NCI-H774 (cell line): Measurements from ENCODE around the gene TMEM79.
A peak's percentile ranks its signal among the peaks of the same experiment; 100 is the strongest.
"Not testable (repeated sequence)": the region's sequence is repeated elsewhere in the genome, so short reads cannot be mapped to it uniquely, and the experiment has no call there.

ENCODE experiments used
- DNase-seq: peaks from one replicate; lab custom pipeline; 2025; lab: John Stamatoyannopoulos, UW

TMEM79 gene

DNA sequence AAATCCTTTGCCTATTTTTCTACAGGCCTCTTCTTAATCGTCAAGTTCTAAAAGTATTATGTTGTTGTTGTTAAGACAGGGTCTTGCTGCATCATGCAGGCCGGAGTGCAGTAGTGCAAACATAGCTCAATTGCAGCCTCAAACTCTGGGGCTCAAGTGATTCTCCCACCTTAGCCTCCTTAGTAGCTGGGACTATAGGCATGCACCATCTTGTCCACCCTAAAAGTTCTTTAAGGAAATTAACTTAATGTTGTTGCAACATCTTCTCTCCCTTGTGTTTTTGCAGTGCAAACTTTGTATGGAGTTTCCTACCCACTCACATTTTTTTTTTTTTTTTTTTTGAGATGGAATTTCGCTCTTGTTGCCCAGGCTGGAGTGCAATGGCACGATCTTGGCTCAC is 19.1 kb downstream of the TMEM79 start:
- DNase-seq: no peak

DNA sequence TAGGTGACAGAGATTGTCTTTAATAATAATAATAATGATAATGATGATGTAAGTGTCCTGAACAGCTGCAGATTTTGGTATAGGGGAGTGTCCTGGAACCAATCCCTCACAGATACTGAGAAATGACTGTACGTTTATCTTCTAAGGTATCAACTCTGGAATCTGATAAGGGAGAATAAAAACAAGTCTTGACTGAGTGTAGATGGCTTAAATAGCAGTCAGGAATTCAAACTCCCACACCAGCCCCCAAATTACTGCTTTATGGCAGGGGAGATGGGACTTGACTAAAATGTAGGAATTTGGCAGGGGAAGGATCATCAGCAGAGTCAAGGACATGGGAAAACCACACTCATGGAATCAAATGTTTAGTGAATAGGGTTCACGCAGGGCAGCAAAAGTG is 21.1 kb downstream of the TMEM79 start:
- no peak for DNase-seq

DNA sequence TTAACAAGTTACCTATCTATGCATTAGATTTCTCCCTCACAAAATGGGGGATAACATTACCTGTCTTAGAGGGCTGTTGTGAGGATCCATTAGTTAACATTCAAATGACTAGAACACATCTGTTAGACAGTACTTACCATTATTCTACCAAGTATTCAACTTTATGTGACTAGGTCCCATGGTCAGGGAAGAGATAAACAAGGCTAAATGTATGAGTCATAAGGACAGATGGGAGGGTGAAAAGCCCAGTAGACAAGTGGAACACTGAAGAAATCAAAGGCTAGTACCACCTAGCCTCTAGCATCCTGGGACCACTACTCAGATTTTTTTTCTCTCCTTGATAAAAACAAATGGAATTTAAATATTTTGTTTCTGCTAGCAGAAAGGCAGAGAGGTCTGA is 24.0 kb downstream of the TMEM79 start:
- no peak for DNase-seq

DNA sequence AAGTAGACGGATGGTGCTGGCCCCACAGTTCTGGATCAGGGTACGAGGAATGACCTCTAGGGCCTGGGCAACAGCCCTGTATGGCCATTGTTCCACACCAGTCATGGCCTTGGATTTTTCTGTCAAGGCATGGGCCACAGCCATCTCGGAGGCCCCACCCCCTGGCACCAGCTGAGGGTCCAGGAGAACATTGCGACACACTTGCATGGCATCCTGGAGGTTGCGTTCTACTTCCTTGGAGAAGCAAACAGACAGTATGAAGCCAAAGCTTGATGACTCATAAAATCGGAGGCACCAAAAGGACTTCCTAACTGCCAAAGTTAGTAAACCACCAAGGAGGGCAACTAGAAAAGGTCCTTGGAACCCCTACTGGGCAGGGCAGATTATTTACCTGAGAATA is 26.8 kb downstream of the TMEM79 start:
- no peak for DNase-seq

DNA sequence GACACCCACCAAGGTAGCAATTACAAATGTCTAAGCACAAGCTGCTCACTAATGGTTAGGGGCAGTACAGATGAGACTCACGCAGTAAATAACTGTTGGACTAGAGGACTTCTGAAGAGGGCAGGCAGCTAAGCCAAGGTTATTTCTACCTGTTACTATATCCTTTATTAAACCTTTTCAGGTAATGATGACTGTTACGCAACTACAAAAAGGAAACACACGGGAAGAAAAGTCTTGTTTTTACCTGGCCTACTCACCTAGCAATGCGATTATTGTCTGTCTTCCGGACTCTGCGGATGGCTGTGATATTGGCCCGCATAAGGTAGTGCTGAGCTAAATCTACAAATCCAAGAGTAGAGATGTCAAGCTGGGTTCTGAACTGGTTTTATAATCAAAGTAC is 32.8 kb downstream of the TMEM79 start:
- no peak for DNase-seq

DNA sequence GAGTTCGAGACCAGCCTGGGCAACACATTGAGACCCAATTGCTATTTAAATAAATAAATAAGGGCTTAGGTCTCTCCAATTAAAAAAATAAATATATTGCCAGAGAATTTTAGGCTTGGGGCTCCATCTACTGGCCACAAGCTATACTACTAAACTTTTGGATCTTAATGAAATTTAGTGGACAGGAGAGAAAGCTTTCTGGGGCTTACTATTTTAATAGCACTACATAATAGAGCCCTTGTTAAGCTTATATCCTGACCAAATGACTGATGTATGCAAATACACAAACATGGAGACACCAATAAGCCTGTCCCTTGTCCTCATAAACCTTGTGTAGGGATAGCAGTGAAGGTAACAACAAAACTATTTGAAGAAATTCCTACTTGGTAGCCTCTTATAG is 35.5 kb downstream of the TMEM79 start:
- DNase-seq: no peak

DNA sequence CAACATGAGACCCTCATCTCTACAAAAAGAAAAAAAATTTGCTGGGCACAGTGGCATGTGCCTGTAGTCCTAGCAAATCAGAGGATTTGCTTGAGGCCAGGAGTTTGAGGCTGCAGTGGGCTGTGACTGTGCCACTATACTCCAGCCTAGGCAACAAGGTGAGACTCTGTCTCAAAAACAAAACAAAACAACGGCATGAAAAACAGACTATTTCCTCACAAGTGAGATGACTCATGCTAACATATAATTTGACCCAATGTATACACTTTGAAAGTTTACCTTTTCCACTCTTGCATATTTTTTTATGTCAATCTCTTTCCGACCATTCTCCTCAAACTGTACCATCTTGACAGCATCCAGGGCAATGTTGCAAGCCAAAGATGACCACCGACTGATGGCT is 36.4 kb downstream of the TMEM79 start:
- no peak for DNase-seq

DNA sequence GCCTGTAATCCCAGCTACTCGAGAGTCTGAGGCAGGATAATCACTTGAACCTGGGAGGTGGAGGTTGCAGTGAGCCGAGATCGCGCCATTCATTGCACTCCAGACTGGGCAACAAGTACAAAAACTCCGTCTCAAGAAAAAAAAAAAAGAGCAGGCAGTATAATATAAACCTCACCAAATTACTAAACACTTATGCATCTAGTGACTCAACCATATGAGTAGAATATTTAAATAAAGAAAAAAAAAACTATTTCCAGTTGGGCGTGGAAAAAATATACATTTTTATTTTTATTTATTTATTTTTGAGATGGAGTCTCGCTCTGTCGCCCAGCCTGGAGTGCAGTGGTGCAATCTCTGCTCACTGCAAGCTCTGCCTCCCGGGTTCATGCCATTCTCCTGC is 39.1 kb downstream of the TMEM79 start:
- DNase-seq: not testable (repeated sequence)

DNA sequence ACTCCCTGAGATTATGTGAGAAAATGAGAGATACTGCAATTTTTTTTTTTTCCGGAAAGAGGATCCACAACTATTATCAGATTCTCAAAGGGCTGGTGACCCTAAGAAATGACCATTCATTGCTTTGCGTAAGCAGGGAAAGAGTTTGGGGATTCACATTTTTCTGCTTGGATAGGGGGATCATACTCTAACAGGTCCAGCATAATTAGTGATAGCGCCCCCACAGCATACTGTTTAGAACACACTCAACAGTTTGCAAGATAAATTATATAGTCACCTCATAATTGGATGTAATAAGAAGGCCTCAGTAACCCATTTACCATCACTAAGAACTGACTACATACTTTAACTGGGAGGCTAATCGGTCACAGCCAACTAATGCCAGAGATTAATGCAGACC is 52.1 kb downstream of the TMEM79 start:
- no peak for DNase-seq

DNA sequence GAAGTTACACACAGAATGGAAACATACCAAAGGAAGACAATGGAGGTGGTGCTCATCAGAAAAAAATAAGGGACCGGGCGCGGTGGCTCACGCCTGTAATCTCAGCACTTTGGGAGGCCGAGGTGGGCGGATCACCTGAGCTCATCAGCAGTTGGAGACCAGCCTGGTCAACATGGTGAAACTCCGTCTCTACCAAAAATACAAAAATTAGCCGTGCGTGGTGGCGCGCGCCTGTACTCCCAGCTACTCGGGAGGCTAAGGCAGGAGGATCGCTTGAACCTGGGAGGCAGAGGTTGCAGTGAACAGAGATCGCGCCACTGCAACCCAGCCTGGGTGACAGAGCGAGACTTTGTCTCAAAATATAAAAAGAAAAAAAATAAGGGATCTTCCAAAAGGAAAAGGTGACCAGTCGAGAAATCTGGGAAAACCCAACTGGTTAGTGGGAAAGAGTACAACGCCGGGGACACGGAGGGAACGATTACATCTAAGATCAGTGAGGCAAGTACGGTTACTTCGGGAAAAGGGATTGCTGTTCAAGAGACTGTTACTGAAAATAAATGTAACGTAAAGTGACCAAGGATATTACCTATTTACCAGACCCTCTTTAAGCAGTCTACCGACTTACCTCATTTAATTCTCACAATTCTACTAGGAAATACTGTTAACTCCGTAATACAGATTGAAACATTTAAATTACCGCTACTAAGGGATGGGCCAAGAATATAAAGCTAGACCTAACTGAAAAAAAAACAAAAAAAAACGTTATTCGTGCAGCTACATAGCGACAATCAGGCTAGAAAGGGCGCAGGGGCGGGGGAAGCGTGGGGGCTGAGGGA is 53.1 kb downstream of the TMEM79 start:
- no peak for DNase-seq

DNA sequence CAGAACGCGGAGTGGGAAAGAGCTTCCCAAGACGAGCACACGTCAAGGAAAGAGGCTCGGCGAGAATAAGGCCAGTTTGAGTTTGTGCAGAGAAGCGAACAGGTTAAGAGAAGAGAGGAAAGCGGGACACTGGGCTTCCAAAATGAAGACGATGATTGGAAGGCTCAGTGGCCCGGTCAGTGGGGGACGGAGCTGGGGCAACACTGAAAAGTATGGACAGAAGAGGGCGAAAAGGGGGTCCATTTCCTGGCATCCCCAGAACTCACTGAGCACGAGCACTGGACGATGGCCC is 53.7 kb downstream of the TMEM79 start:
- DNase-seq: no peak

DNA sequence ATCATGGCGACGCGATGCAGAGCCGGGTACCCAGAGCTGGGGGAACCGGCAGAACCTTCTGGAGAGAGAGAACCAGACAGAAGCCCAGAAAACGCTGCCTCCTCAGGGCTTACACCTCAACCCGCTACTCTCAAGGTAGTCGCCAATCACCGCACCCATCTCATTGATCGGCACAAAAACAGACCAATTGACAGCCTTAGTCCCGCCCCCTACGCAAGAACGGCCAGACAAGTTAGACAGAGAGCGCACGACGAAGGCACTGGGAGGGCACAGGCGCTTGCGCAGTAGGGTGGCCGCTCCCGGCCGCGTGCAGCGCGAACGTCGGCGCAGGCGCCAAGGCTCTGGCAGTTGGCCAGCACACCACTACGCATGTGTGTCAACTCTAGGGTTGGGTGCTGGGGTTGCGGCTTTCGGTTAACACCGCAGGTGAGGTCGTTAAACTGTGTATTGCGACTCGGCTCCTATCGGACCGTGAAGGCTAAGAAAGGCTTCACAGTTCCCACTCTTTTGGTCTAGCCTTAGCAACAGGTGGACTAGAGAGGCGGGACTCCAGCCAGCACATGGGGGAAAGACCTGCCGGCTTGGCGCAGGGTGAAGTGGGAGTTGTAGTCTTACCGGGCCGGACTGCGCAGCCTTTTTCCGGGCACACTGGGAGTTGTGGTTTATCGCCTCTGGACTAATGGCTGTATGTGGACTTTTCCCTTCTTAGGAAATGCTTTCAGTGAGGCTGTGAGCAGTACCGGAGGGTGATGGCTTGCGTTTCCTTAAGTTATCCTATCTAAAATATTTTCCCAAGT is 54.3 kb downstream of the TMEM79 start, which contains the start of the genes CCT3 and TSACC:
CCT3 (minus strand) TSS at position 113 of the 797 bp plus-strand sequence; CDS start at position 5, 108 bp downstream.
TSACC (plus strand) TSS at position 347 of the 797 bp plus-strand sequence. CDS start 1,232 bp downstream, outside the sequence.
- DNase-seq: peak; percentile 99
